Fibroblast of lung (primary cell): ENCODE measurements around the gene TTC9B. TPM values are rescaled to one million over a fixed set of nuclear protein-coding genes. Genes with fewer than 3 reads are reported as not detected.

Source experiments
- DNase-seq, 2 donors: peaks; one replicate each; pipeline versions ENCODE4 v3.0.0 to v3.0.0-alpha.2; 2010; ENCODE audit warnings: low read depth in 2 of 2
- H2AFZ ChIP-seq: 2 replicates; pipeline ENCODE4 v1.5.1; 2012; ENCODE audit warnings: low read length, control low read depth, inconsistent platforms
- H3K27ac ChIP-seq: 2 replicates; pipeline ENCODE4 v1.5.1; 2011; ENCODE audit warnings: low read length, control low read depth; ENCODE audit not compliant: insufficient read depth
- H3K27me3 ChIP-seq: 2 replicates; pipeline ENCODE4 v1.5.1; 2011; ENCODE audit warnings: mild to moderate bottlenecking, low read length; ENCODE audit not compliant: control insufficient read depth, insufficient read depth
- H3K36me3 ChIP-seq: 2 replicates; pipeline ENCODE4 v1.5.1; 2011; ENCODE audit warnings: low read length; ENCODE audit not compliant: control insufficient read depth, insufficient read depth
- H3K4me1 ChIP-seq: 2 replicates; pipeline ENCODE4 v1.5.1; 2011; ENCODE audit warnings: low read length; ENCODE audit not compliant: control insufficient read depth, insufficient read depth; ENCODE audit errors: extremely low read depth
- H3K4me2 ChIP-seq: 2 replicates; pipeline ENCODE4 v1.5.1; 2011; ENCODE audit warnings: low read length, control low read depth; ENCODE audit not compliant: insufficient read depth; ENCODE audit errors: extremely low read depth
- H3K4me3 ChIP-seq, 4 experiments: fragments of 200-600 bp in 1 of 4; sonication (generic) in 1 of 4; replicated peaks in 1 of 4; 2 replicates each; pipeline ENCODE4 v1.5.1; 2011 to 2016; ENCODE audit warnings: low read length in 4 of 4, low read depth in 3 of 4, mild to moderate bottlenecking in 3 of 4, control low read depth in 2 of 4, inconsistent platforms in 1 of 4, mixed read lengths in 1 of 4; ENCODE audit not compliant: insufficient read depth in 1 of 4; ENCODE audit errors: control extremely low read depth in 1 of 4
- H3K79me2 ChIP-seq: 2 replicates; pipeline ENCODE4 v1.5.1; 2012; ENCODE audit warnings: mild to moderate bottlenecking, low read length, inconsistent platforms; ENCODE audit not compliant: control insufficient read depth, insufficient read depth
- H3K9ac ChIP-seq: 2 replicates; pipeline ENCODE4 v1.5.1; 2011; ENCODE audit warnings: mild to moderate bottlenecking, low read length, control low read depth; ENCODE audit not compliant: insufficient read depth
- H3K9me3 ChIP-seq: 2 replicates; pipeline ENCODE4 v1.5.1; 2012; ENCODE audit warnings: low read depth, low read length; ENCODE audit not compliant: control insufficient read depth, insufficient read depth
- H4K20me1 ChIP-seq: 2 replicates; pipeline ENCODE4 v1.5.1; 2011; ENCODE audit warnings: low read length; ENCODE audit not compliant: control insufficient read depth, insufficient read depth; ENCODE audit errors: extremely low read depth
- CTCF ChIP-seq, 2 donors: IDR thresholded peaks in 1 of 2; conservative IDR thresholded peaks in 1 of 2; 1 replicate in 1 of 2; 2 replicates in 1 of 2; pipeline ENCODE4 v1.5.1; 2011 to 2012; ENCODE audit warnings: low read length in 2 of 2, control low read depth in 1 of 2, inconsistent platforms in 1 of 2, low read depth in 1 of 2, mild to moderate bottlenecking in 1 of 2
- EZH2 ChIP-seq: IDR thresholded peaks from 2 replicates; pipeline ENCODE4 v1.5.1; 2012; ENCODE audit warnings: low read length, control low read depth, mild to moderate bottlenecking; ENCODE audit errors: missing control alignments
- polyA plus RNA-seq, 2 donors: library from polyadenylated mRNA; depleted of rRNA in 1 of 2; stranded (reverse) in 1 of 2; unstranded in 1 of 2; fragments of >200 nt; gene quantifications; 2 replicates each; pipeline ENCODE4 v1.2.1, GENCODE V29; 2011 to 2012; ENCODE audit warnings: missing spikeins in 1 of 2
- total RNA-seq: library from RNA; depleted of rRNA; stranded (reverse); fragments of >200 nt; gene quantifications from 2 replicates; pipeline ENCODE4 v1.2.1, GENCODE V29; 2014

TTC9B gene
- total and polyA plus RNA-seq, 2 donors (not counting 1 experiment from before 2014, with no cell fraction given): not detected

- Histone ChIP-seq H3K4me1 (no peaks in the 10 kb centered on the region), H3K27ac (no peak overlapping the region), H3K9ac (no peak overlapping the region), H4K20me1 (peaks cover 2% of the 10 kb centered on the region), H3K79me2 (peaks cover 9% of the 10 kb centered on the region), H3K4me2 (no peak overlapping the region), H3K9me3 (no peaks in the 10 kb centered on the region), H3K4me3 (no peak overlapping the region), H3K27me3 (no peaks in the 10 kb centered on the region), H3K36me3 (peaks cover 15% of the 10 kb centered on the region), H2AFZ (no peak overlapping the region)
- TF ChIP-seq CTCF (conservative IDR thresholded peaks at IDR 0.05 in 1 of 2, IDR thresholded peaks at IDR 0.05 in 1 of 2; ENCODE audit: low read depth in 1 of 2, low read length in 2 of 2) (no peak), EZH2 (no peak)
- no peak for DNase-seq
Observed at GRCh38 chr19:40252395-40252794, 34.2 kb upstream of the TTC9B start.

GRCh38 chr19:40251991-40252390 lies 33.8 kb upstream of the TTC9B start:
- Histone ChIP-seq H3K27me3 (no peaks in the 10 kb centered on the region), H3K4me2 (no peak overlapping the region), H3K79me2 (peaks cover 7% of the 10 kb centered on the region), H3K27ac (no peak overlapping the region), H3K9ac (no peak overlapping the region), H3K9me3 (no peaks in the 10 kb centered on the region), H4K20me1 (peaks cover 2% of the 10 kb centered on the region), H3K4me3 (no peak overlapping the region), H3K36me3 (peaks cover 15% of the 10 kb centered on the region), H2AFZ (no peak overlapping the region), H3K4me1 (no peaks in the 10 kb centered on the region)
- no peak for TF ChIP-seq CTCF (conservative IDR thresholded peaks at IDR 0.05 in 1 of 2, IDR thresholded peaks at IDR 0.05 in 1 of 2; ENCODE audit: low read depth in 1 of 2, low read length in 2 of 2)
- no peak for TF ChIP-seq EZH2
- no peak for DNase-seq

DNA sequence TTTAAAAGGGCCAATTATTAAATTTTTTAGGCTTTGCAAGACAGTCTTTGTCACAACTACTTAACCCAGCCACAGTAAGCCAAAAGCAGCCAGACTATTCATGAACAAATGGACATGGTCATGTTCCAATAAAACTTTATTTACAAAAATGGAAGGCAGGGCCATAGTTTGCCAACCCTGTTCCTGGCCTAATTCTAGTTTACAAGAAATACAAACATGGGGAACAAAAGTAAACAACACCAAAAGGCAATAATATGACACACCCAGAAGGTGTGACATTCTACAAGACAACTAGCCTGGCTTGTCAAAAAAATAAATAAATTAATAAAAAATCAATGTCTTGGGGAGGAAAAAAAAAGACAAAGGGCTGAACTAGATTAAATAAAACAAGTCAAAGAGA lies 33.1 kb upstream of the TTC9B start:
- no peak for TF ChIP-seq CTCF (conservative IDR thresholded peaks at IDR 0.05 in 1 of 2, IDR thresholded peaks at IDR 0.05 in 1 of 2; ENCODE audit: low read depth in 1 of 2, low read length in 2 of 2)
- no peak for TF ChIP-seq EZH2
- DNase-seq: no peak
- H3K4me3 ChIP-seq: no peak overlapping the region
- no peaks in the 10 kb centered on the region for H3K27me3 ChIP-seq
- H4K20me1 ChIP-seq: peaks cover 2% of the 10 kb centered on the region
- no peak overlapping the region for H3K4me2 ChIP-seq
- H3K9ac ChIP-seq: no peak overlapping the region
- no peaks in the 10 kb centered on the region for H3K4me1 ChIP-seq
- no peak overlapping the region for H3K27ac ChIP-seq
- peaks cover 7% of the 10 kb centered on the region for H3K79me2 ChIP-seq
- H3K36me3 ChIP-seq: peaks cover 13% of the 10 kb centered on the region
- H2AFZ ChIP-seq: no peak overlapping the region
- H3K9me3 ChIP-seq: no peaks in the 10 kb centered on the region
